ENCODE data around the gene RETREG2. TPM values are rescaled to one million over a fixed set of nuclear protein-coding genes. Genes with fewer than 3 reads are reported as not detected.

The RETREG2 gene
- total RNA-seq, 1 donor from 2014 or later, result 70.0 TPM

DNA sequence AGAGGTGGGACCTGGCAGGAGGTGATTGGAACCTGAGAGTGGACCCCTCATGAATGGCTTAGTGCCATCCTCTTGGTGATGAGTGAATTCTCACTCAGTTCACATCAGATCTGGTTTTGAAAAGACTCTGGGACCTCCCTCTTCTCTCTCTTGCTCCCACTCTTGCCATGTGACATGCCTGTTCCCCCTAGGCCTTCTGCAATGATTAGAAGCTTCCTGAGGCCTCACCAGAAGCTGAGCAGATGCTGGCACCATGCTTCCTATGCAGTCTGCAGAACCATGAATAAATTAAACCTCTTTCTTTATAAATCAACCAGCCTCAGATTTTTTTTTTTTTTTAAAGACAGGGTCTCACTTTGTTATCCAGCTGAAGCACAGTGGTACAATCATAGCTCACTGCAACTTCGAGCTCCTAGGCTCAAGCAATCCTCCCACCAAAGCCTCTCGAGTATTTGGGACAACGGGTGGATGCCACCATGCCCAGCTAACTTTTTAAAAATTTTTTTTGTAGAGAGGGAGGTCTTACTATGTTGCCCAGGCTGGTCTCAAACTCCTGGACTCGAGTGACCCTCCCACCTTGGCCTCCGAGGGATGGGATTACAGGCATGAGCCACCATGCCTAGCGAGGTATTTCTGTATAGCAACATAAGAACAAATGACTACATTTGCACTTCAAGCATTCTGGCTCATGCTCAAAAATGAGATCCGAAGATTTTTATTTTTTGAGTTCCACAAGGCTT lies 26.5 kb downstream of the RETREG2 start:
- TF ChIP-seq, protein P1, sequence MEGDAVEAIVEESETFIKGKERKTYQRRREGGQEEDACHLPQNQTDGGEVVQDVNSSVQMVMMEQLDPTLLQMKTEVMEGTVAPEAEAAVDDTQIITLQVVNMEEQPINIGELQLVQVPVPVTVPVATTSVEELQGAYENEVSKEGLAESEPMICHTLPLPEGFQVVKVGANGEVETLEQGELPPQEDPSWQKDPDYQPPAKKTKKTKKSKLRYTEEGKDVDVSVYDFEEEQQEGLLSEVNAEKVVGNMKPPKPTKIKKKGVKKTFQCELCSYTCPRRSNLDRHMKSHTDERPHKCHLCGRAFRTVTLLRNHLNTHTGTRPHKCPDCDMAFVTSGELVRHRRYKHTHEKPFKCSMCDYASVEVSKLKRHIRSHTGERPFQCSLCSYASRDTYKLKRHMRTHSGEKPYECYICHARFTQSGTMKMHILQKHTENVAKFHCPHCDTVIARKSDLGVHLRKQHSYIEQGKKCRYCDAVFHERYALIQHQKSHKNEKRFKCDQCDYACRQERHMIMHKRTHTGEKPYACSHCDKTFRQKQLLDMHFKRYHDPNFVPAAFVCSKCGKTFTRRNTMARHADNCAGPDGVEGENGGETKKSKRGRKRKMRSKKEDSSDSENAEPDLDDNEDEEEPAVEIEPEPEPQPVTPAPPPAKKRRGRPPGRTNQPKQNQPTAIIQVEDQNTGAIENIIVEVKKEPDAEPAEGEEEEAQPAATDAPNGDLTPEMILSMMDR (IDR thresholded peaks at IDR 0.05; ENCODE audit: unreplicated experiment), result no peak
- DNase-seq (ENCODE audit: low spot score in 2 of 2, unreplicated experiment in 2 of 2), result no peak
- peaks cover 1% of the 10 kb centered on the region for H3K36me3 Mint-ChIP-seq
- no peak overlapping the region for H3K4me3 Mint-ChIP-seq
- peak overlapping the region; percentile 34 for H3K27ac Mint-ChIP-seq
- H3K27me3 Mint-ChIP-seq (ENCODE audit: low read depth), result peaks cover under 1% of the 10 kb centered on the region
- H3K4me1 Mint-ChIP-seq, result peaks cover 18% of the 10 kb centered on the region
- H3K9me3 Mint-ChIP-seq, result no peaks in the 10 kb centered on the region

- Mint-ChIP-seq H3K27me3 (ENCODE audit: low read depth) (no peaks in the 10 kb centered on the region), H3K9me3 (no peaks in the 10 kb centered on the region), H3K4me1 (peaks cover 18% of the 10 kb centered on the region), H3K4me3 (peak overlapping the region; percentile 10), H3K27ac (no peak overlapping the region), H3K36me3 (peaks cover 2% of the 10 kb centered on the region)
- TF ChIP-seq, protein P1 (IDR thresholded peaks at IDR 0.05; ENCODE audit: unreplicated experiment), result no peak
- DNase-seq (ENCODE audit: low spot score in 2 of 2, unreplicated experiment in 2 of 2), result no peak
Measured at GRCh38 chr2:219205165-219205538, 27.1 kb downstream of the RETREG2 start.

- peak overlapping the region; percentile 97 for H3K27ac Mint-ChIP-seq
- TF ChIP-seq, protein P1 (IDR thresholded peaks at IDR 0.05; ENCODE audit: unreplicated experiment), result no peak
- peaks cover 18% of the 10 kb centered on the region for H3K4me1 Mint-ChIP-seq
- H3K27me3 Mint-ChIP-seq (ENCODE audit: low read depth), result no peaks in the 10 kb centered on the region
- no peaks in the 10 kb centered on the region for H3K9me3 Mint-ChIP-seq
- peaks cover 2% of the 10 kb centered on the region for H3K36me3 Mint-ChIP-seq
- DNase-seq (ENCODE audit: low spot score in 2 of 2, unreplicated experiment in 2 of 2), result no peak
- H3K4me3 Mint-ChIP-seq, result peak overlapping the region; percentile 84
Measured at GRCh38 chr2:219205981-219206327, 27.9 kb downstream of the RETREG2 start.

- peak; percentile 95 to 97 for DNase-seq (ENCODE audit: low spot score in 2 of 2, unreplicated experiment in 2 of 2)
- H3K9me3 Mint-ChIP-seq, result no peaks in the 10 kb centered on the region
- H3K4me1 Mint-ChIP-seq, result peaks cover 18% of the 10 kb centered on the region
- H3K27ac Mint-ChIP-seq, result peak within 1 kb of the TSS; percentile 97
- peak within 1 kb of the TSS; percentile 84 for H3K4me3 Mint-ChIP-seq
- H3K27me3 Mint-ChIP-seq (ENCODE audit: low read depth), result no peaks in the 10 kb centered on the region
- H3K36me3 Mint-ChIP-seq, result peaks cover 2% of the 10 kb centered on the region
- TF ChIP-seq, protein P1 (IDR thresholded peaks at IDR 0.05; ENCODE audit: unreplicated experiment), result no peak
Measured at GRCh38 chr2:219206328-219207133, 28.5 kb downstream of the RETREG2 start, which contains the start of gene ZFAND2B. Gene ZFAND2B (plus strand): TSS chr2:219206782. CDS start chr2:219206988, 206 bp downstream.

GRCh38 chr2:219207134-219207883 lies 29.2 kb downstream of the RETREG2 start:
- peak overlapping the region; percentile 84 for H3K4me3 Mint-ChIP-seq
- H3K9me3 Mint-ChIP-seq, result no peaks in the 10 kb centered on the region
- peaks cover 18% of the 10 kb centered on the region for H3K4me1 Mint-ChIP-seq
- peaks cover 6% of the 10 kb centered on the region for H3K36me3 Mint-ChIP-seq
- no peaks in the 10 kb centered on the region for H3K27me3 Mint-ChIP-seq (ENCODE audit: low read depth)
- H3K27ac Mint-ChIP-seq, result peak overlapping the region; percentile 81
- DNase-seq (ENCODE audit: low spot score in 2 of 2, unreplicated experiment in 2 of 2), result no peak
- TF ChIP-seq, protein P1 (IDR thresholded peaks at IDR 0.05; ENCODE audit: unreplicated experiment), result no peak
